Endothelial cell of umbilical vein (primary cell): ENCODE results near the gene KIAA1210. TPM values are rescaled to one million over a fixed set of nuclear protein-coding genes. Genes with fewer than 3 reads are reported as not detected.

Experiments
- BruUV-seq: library from RNA; stranded (reverse); fragments of 400-500 nt; replicated peaks from 2 replicates; lab custom pipeline; 2021; lab: Mats Ljungman, UMichigan
- CTCF ChIA-PET: fragments of 300-600, 350-600 bp; sonication (Branson Sonifier 250); formaldehyde crosslinking; loops from one replicate; lab custom pipeline; 2021; ENCODE audit warnings: antibody characterized with exemption, inconsistent platforms; lab: Charles Lee
- POLR2A ChIA-PET: fragments of 300-600, 350-600 bp; sonication (Branson Sonifier 250); formaldehyde crosslinking; loops from one replicate; lab custom pipeline; 2021; ENCODE audit warnings: antibody characterized with exemption, inconsistent platforms; lab: Charles Lee
- DNase-seq: peaks from one replicate; pipeline ENCODE4 v3.0.0-alpha.2; 2011; ENCODE audit warnings: low read depth, low spot score
- FAIRE-seq: peaks from 2 replicates; lab custom pipeline; 2011; peaks lifted over from hg19 to GRCh38; lab: Jason Lieb, UNC
- H2AFZ ChIP-seq: 2 replicates; pipeline ENCODE4 v1.6.0; 2012; ENCODE audit warnings: low read depth, low read length, control low read depth, inconsistent platforms
- H3K27ac ChIP-seq: 2 replicates; pipeline ENCODE4 v1.5.1; 2011; ENCODE audit warnings: low read depth, mild to moderate bottlenecking, control low read depth, low read length, moderate library complexity; ENCODE audit not compliant: insufficient read depth
- H3K27me3 ChIP-seq, 2 experiments: 2 replicates each; pipeline versions ENCODE4 v1.6.0 to v1.6.1; 2011; ENCODE audit warnings: low read length in 2 of 2, mixed read lengths in 1 of 2; ENCODE audit not compliant: control insufficient read depth in 2 of 2, insufficient read depth in 2 of 2
- H3K36me3 ChIP-seq, 2 experiments: 2 replicates in 1 of 2; 3 replicates in 1 of 2; pipeline ENCODE4 v1.5.1; 2011; ENCODE audit warnings: low read length in 2 of 2, mild to moderate bottlenecking in 1 of 2, moderate library complexity in 1 of 2; ENCODE audit not compliant: control insufficient read depth in 2 of 2, insufficient read depth in 2 of 2; ENCODE audit errors: extremely low read depth in 1 of 2
- H3K4me1 ChIP-seq: 3 replicates; pipeline ENCODE4 v1.5.1; 2011; ENCODE audit warnings: mild to moderate bottlenecking, low read length; ENCODE audit not compliant: control insufficient read depth, insufficient read depth; ENCODE audit errors: extremely low read depth
- H3K4me2 ChIP-seq: 2 replicates; pipeline ENCODE4 v1.6.1; 2011; ENCODE audit warnings: low read length, control low read depth, mixed read lengths; ENCODE audit not compliant: insufficient read depth
- H3K4me3 ChIP-seq, 3 experiments: fragments of 200-600 bp in 1 of 3; sonication (generic), shearing (Covaris generic) in 1 of 3; replicated peaks in 1 of 3; 2 replicates each; pipeline ENCODE4 v1.5.1; 2011 to 2016; ENCODE audit warnings: control low read depth in 3 of 3, low read length in 3 of 3, mild to moderate bottlenecking in 2 of 3, inconsistent platforms in 1 of 3, low read depth in 1 of 3, moderate library complexity in 1 of 3; ENCODE audit not compliant: insufficient read depth in 1 of 3
- H3K79me2 ChIP-seq: 2 replicates; pipeline ENCODE4 v1.6.0; 2012; ENCODE audit warnings: low read length, inconsistent platforms; ENCODE audit not compliant: control insufficient read depth, insufficient read depth
- H3K9ac ChIP-seq: replicated peaks from 2 replicates; pipeline ENCODE3; 2011; ENCODE audit warnings: low read length, control low read depth; ENCODE audit not compliant: insufficient read depth; ENCODE audit errors: extremely low read depth
- H3K9me1 ChIP-seq: replicated peaks from 3 replicates; pipeline ENCODE4 v1.6.0; 2011; ENCODE audit warnings: mild to moderate bottlenecking, low read length; ENCODE audit not compliant: control insufficient read depth, insufficient read depth; ENCODE audit errors: extremely low read depth
- H3K9me3 ChIP-seq: replicated peaks from 2 replicates; pipeline ENCODE4 v1.5.1; 2012; ENCODE audit warnings: low read length, inconsistent platforms; ENCODE audit not compliant: control insufficient read depth, insufficient read depth
- H4K20me1 ChIP-seq: replicated peaks from 2 replicates; pipeline ENCODE3; 2011; ENCODE audit warnings: mild to moderate bottlenecking, low read length; ENCODE audit not compliant: control insufficient read depth, insufficient read depth; ENCODE audit errors: extremely low read depth
- CTCF ChIP-seq, 2 donors: IDR thresholded peaks; 1 replicate in 1 of 2; 2 replicates in 1 of 2; pipeline ENCODE4 v1.5.1; 2011; ENCODE audit warnings: low read length in 2 of 2, mild to moderate bottlenecking in 2 of 2, moderate library complexity in 2 of 2, control low read depth in 1 of 2, inconsistent platforms in 1 of 2, low read depth in 1 of 2; ENCODE audit not compliant: insufficient read depth in 1 of 2; ENCODE audit errors: extremely low read depth in 1 of 2
- EZH2 ChIP-seq: IDR thresholded peaks from 2 replicates; pipeline ENCODE4 v1.6.1; 2012; ENCODE audit warnings: borderline replicate concordance, low read depth, mild to moderate bottlenecking, moderate library complexity, low read length, inconsistent platforms; ENCODE audit not compliant: severe bottlenecking
- FOS ChIP-seq: IDR thresholded peaks from 2 replicates; pipeline ENCODE4 v1.6.1; 2011; ENCODE audit warnings: mild to moderate bottlenecking, low read length, moderate library complexity, borderline replicate concordance; ENCODE audit not compliant: insufficient read depth
- GATA2 ChIP-seq: IDR thresholded peaks from 2 replicates; pipeline ENCODE4 v1.7.0; 2011; ENCODE audit warnings: low read depth, mild to moderate bottlenecking, moderate library complexity, mixed read lengths, low read length; ENCODE audit not compliant: insufficient read length, insufficient read depth
- JUN ChIP-seq: IDR thresholded peaks from 2 replicates; pipeline ENCODE4 v1.6.1; 2011; ENCODE audit warnings: borderline replicate concordance, low read depth; ENCODE audit not compliant: insufficient read length, insufficient read depth
- MAX ChIP-seq: IDR thresholded peaks from 2 replicates; pipeline ENCODE4 v1.6.1; 2011; ENCODE audit not compliant: insufficient read depth, insufficient read length
- MYC ChIP-seq: IDR thresholded peaks from one replicate; pipeline ENCODE4 v1.6.1; 2011; ENCODE audit warnings: mild to moderate bottlenecking, low read depth, low read length
- POLR2A ChIP-seq: IDR thresholded peaks from 2 replicates; pipeline ENCODE4 v1.6.1; 2012; ENCODE audit warnings: low read depth, mild to moderate bottlenecking, control low read depth, low read length
- POLR2AphosphoS5 ChIP-seq: IDR thresholded peaks from 2 replicates; pipeline ENCODE4 v1.6.1; 2012; ENCODE audit warnings: low read depth, mild to moderate bottlenecking, control low read depth, low read length, moderate library complexity; ENCODE audit not compliant: insufficient read depth
- dilution Hi-C: fragments of 300-500 bp; cut with MboI; formaldehyde crosslinking; loops from one replicate; pipeline ENCODE4 v1.15.0; 2019; ENCODE audit warnings: low sequenced_read_pairs; ENCODE audit not compliant: extremely low pct_ligation_motif_present
- intact Hi-C: fragments of 100-400 bp; cut with micrococcal nuclease; formaldehyde crosslinking; loops from one replicate; pipeline ENCODE4 v1.10.0; 2022
- polyA plus RNA-seq, 4 experiments: library from polyadenylated mRNA; depleted of rRNA in 3 of 4; stranded (reverse) in 3 of 4; unstranded in 1 of 4; fragments of >200 nt; gene quantifications; 2 replicates each; pipeline versions ENCODE4 v1.2.1 to v1.2.3, GENCODE V29; 2011 to 2012; ENCODE audit warnings: missing spikeins in 1 of 4
- total RNA-seq: library from RNA; stranded (reverse); gene quantifications from 2 replicates; pipeline ENCODE4 v1.2.3, GENCODE V29; 2021

KIAA1210 gene
- total and polyA plus RNA-seq, 2 donors (not counting 3 experiments of a cell fraction or from before 2014, with no cell fraction given) = not detected

- H3K4me1 ChIP-seq = no peaks in the 10 kb centered on the region
- BruUV-seq = no TSS peak
- intact Hi-C loops = no loop called here
- H3K9me3 ChIP-seq = no peaks in the 10 kb centered on the region
- H3K79me2 ChIP-seq = no peaks in the 10 kb centered on the region
- no peaks in the 10 kb centered on the region for H3K36me3 ChIP-seq
- ChIA-PET CTCF (no interaction called here), POLR2A (no interaction called here)
- no peak for TF ChIP-seq CTCF (IDR thresholded peaks at IDR 0.05; ENCODE audit: extremely low read depth in 1 of 2, insufficient read depth in 1 of 2, low read depth in 1 of 2, low read length in 2 of 2)
- TF ChIP-seq JUN = no peak
- no peak for TF ChIP-seq EZH2
- no peak for TF ChIP-seq MAX
- TF ChIP-seq POLR2A = no peak
- TF ChIP-seq POLR2AphosphoS5 = no peak
- TF ChIP-seq GATA2 = no peak
- no peak for TF ChIP-seq FOS
- TF ChIP-seq MYC = no peak
- no peak for FAIRE-seq
- dilution Hi-C loops = no loop called here
- no peak overlapping the region for H3K9ac ChIP-seq
- DNase-seq = no peak
- no peaks in the 10 kb centered on the region for H3K27me3 ChIP-seq
- H3K4me3 ChIP-seq = no peak overlapping the region
- no peaks in the 10 kb centered on the region for H3K9me1 ChIP-seq
- H4K20me1 ChIP-seq = no peaks in the 10 kb centered on the region
- no peak overlapping the region for H3K4me2 ChIP-seq
- no peak overlapping the region for H3K27ac ChIP-seq
- no peak overlapping the region for H2AFZ ChIP-seq
Observed at GRCh38 chrX:119174900-119175299, 47.3 kb upstream of the KIAA1210 start.
